Colonic mucosa (tissue), 4 donors: ENCODE measurements around the gene RACGAP1. TPM values are rescaled to one million over a fixed set of nuclear protein-coding genes. Genes with fewer than 3 reads are reported as not detected.

Experiments used
- DNase-seq: peaks from one replicate; pipeline ENCODE4 v3.0.0-alpha.2; 2020
- H3K27ac ChIP-seq: fragments of 200-600 bp; one replicate; pipeline ENCODE4 v1.8.0; 2021
- H3K27me3 ChIP-seq: fragments of 200-600 bp; one replicate; pipeline ENCODE4 v1.8.0; 2021
- H3K36me3 ChIP-seq: fragments of 200-600 bp; one replicate; pipeline ENCODE4 v1.8.0; 2021
- H3K4me1 ChIP-seq: fragments of 200-600 bp; one replicate; pipeline ENCODE4 v1.8.0; 2021; ENCODE audit warnings: mild to moderate bottlenecking
- H3K4me3 ChIP-seq: fragments of 200-600 bp; one replicate; pipeline ENCODE4 v1.8.0; 2021
- H3K9ac ChIP-seq, 2 donors: one replicate each; pipeline ENCODE4 v1.7.0; 2013; ENCODE audit warnings: control low read depth in 2 of 2, low read depth in 2 of 2, low read length in 2 of 2
- H3K9me3 ChIP-seq: fragments of 200-600 bp; one replicate; pipeline ENCODE4 v1.8.0; 2021
- intact Hi-C: fragments of 100-400 bp; cut with DNase I; formaldehyde crosslinking; loops from one replicate; pipeline ENCODE4 v1.14.1; 2022
- total RNA-seq, 2 donors: library from RNA; stranded (reverse); fragmentation: NEBNext Ultra II Directional in 1 of 2; extraction: Animal tissue kit (Norgen Biotek cat#: 25700) in 1 of 2; gene quantifications; one replicate each; pipeline ENCODE4 v1.2.1, GENCODE V29; 2021
- TF ChIP-seq, protein P1 (sequence below): fragments of 200-600 bp; IDR thresholded peaks from one replicate; pipeline ENCODE4 v1.8.0; 2022; ENCODE audit warnings: antibody characterized with exemption, mild to moderate bottlenecking
- donor health status: healthy.
- donor health status: DM: no; HTN: no; CAD: no.
- donor health status: DM: no; HTN: no; CAD: no.

RACGAP1 gene
- total RNA-seq, 2 donors from 2014 or later = 36.2 to 83.8 TPM

DNA sequence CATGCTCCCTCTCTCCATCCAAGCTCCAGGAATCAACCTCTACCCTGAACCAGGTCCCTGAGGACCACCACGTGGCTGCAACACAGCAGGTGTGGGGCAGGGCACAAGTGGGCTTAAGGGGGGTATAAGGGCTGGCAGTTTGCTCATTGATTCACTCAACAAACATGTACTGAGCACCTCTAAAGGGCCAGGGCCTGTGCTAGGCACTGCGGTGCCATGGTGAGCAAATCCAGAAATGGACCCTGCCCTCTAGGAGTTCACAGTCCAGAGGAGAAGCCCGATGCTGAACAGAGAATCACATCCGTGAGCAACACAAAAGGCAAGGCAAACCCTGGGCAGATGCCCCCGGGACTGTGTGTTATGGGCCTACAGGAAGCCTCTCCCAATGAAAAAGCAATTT lies 81.2 kb downstream of the RACGAP1 start:
- Histone ChIP-seq H3K9ac (no peak overlapping the region), H3K9me3 (no peaks in the 10 kb centered on the region), H3K27ac (no peak overlapping the region), H3K27me3 (no peaks in the 10 kb centered on the region), H3K4me3 (no peak overlapping the region), H3K36me3 (no peaks in the 10 kb centered on the region), H3K4me1 (peaks cover 8% of the 10 kb centered on the region)
- TF ChIP-seq, protein P1, sequence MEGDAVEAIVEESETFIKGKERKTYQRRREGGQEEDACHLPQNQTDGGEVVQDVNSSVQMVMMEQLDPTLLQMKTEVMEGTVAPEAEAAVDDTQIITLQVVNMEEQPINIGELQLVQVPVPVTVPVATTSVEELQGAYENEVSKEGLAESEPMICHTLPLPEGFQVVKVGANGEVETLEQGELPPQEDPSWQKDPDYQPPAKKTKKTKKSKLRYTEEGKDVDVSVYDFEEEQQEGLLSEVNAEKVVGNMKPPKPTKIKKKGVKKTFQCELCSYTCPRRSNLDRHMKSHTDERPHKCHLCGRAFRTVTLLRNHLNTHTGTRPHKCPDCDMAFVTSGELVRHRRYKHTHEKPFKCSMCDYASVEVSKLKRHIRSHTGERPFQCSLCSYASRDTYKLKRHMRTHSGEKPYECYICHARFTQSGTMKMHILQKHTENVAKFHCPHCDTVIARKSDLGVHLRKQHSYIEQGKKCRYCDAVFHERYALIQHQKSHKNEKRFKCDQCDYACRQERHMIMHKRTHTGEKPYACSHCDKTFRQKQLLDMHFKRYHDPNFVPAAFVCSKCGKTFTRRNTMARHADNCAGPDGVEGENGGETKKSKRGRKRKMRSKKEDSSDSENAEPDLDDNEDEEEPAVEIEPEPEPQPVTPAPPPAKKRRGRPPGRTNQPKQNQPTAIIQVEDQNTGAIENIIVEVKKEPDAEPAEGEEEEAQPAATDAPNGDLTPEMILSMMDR = no peak
- DNase-seq = no peak
- intact Hi-C loops = no loop called here

DNA sequence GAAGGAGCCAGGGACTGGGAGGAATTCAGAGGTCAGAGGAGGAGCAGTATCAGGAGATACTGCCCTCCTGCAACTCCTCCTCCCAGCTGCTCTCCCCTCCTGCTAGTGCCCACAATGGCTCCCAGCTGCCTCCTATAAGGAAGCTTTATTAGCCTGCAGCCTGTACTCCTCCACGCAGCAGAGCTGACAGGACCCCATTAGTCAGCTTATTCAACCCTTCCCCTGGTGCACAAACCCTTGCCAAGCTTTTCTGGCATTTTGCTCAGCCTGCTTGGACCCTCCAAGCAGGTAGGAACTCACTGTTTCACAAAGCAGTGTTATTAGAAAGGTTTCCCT lies 81.7 kb downstream of the RACGAP1 start:
- TF ChIP-seq, protein P1 = no peak
- Histone ChIP-seq H3K27ac (no peak overlapping the region), H3K4me1 (peaks cover 8% of the 10 kb centered on the region), H3K36me3 (no peaks in the 10 kb centered on the region), H3K9me3 (no peaks in the 10 kb centered on the region), H3K27me3 (no peaks in the 10 kb centered on the region), H3K4me3 (no peak overlapping the region), H3K9ac (no peak overlapping the region)
- DNase-seq = no peak
- intact Hi-C loops = no loop called here

DNA sequence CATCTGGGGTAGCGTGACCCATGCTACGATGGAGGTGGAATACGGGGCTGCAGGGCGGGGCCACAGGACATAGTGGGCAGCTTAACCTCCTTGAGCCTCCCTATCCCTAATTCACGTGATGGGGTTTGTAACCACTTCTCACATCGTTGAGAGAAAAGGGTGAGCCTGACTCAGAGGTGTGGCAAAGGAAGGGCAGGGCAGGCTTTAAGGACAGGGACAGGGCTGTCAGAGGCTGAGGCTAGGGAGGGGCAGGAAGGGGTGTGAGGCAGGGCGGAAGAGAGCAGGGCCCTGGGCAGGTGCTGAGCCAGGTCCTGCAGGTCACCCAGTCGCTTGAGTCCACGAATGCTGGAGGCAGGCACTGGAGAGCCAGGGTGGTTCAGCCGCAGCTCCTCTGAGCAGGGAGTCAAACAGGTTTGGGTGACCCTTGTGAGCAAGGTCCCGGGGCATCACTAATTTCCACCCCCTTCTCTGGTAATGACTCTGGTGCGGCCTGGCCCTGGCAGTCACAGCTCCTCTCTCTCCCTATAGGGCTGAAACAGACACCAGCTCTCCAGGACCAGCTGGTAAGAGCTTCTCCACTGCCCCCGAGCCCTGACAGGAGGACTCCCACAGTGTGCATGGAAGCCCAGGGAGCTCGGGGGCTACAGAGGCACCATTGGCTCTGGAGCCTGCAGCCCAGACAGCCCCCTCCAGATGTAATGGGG lies 82.2 kb downstream of the RACGAP1 start:
- intact Hi-C loops = no loop called here
- H3K27me3 ChIP-seq = no peaks in the 10 kb centered on the region
- DNase-seq = peak; percentile 76
- H3K36me3 ChIP-seq = no peaks in the 10 kb centered on the region
- no peak overlapping the region for H3K4me3 ChIP-seq
- no peak overlapping the region for H3K27ac ChIP-seq
- H3K4me1 ChIP-seq = peaks cover 8% of the 10 kb centered on the region
- H3K9ac ChIP-seq = no peak overlapping the region
- TF ChIP-seq, protein P1 = no peak
- H3K9me3 ChIP-seq = no peaks in the 10 kb centered on the region

DNA sequence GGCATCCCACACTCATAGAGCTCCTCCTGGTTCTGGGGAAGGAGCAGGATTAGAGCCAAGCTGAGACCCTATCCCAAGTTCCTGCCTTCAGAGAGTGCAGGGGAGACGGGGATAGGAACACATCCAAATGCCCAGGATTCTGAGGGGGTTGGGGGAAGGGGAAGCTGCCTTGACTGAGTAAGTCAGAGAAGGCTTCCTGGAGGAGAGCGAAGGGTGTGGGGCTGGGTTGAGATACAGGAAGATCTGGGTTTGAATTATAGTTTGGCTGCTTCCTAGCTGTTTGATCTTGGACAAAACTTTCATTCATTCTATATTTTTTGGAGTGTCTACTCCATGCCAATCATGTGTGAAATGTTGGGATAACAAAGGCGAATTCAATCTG lies 82.8 kb downstream of the RACGAP1 start:
- Histone ChIP-seq H3K4me3 (no peak overlapping the region), H3K9me3 (no peaks in the 10 kb centered on the region), H3K27me3 (no peaks in the 10 kb centered on the region), H3K9ac (no peak overlapping the region), H3K27ac (no peak overlapping the region), H3K4me1 (peaks cover 8% of the 10 kb centered on the region), H3K36me3 (no peaks in the 10 kb centered on the region)
- intact Hi-C loops = no loop called here
- TF ChIP-seq, protein P1 = no peak
- DNase-seq = no peak

DNA sequence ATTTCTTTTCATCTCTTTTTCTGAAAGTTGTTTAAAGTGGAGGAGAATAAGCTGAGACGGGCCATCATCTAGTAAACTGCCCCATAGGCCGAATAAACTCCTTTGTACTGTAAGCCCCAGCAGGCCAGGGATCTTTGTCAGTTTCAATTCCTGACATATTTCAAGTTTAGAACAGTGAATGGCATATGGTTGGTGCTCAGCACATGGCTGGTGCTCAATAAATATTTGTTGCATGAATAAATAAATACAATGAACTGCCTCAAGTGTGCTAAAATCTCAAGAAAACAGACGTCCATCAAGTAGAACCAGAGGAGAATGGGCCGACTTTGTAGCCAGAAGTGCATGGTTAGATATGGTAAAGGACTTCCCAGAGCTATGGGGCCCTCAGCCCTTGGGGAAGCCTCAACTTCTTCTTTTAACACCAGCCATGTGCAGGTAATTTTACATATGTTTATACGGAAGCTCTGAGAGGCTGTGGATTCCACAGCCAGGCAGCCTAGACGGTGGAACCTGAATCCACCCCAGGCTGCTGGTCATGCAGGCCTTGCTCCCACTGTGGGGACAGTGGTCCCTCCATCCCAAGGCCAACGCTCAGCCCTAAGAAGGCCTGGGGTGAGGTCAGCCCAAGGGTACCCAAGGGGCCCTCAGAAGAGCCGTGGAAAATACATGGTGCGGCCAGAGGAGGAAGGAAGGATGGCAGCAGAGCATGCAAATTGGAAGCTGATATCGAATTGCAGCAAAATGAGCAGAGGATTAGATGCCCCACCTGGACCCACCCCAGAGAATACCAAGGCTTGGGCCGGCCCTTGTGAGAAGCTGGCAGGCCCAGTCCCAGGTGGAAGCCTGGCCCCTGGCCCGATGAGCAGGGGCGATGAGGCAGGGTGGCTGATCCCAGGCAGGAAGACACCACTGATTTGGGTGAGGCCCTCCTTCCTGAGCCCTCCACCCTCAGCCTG lies 83.5 kb downstream of the RACGAP1 start:
- intact Hi-C loops = no loop called here
- Histone ChIP-seq H3K4me3 (no peak overlapping the region), H3K9ac (no peak overlapping the region), H3K9me3 (no peaks in the 10 kb centered on the region), H3K36me3 (no peaks in the 10 kb centered on the region), H3K27ac (no peak overlapping the region), H3K4me1 (peaks cover 8% of the 10 kb centered on the region), H3K27me3 (no peaks in the 10 kb centered on the region)
- TF ChIP-seq, protein P1 = no peak
- no peak for DNase-seq
